GM12872 (cell line): ENCODE data around the gene EEF1AKMT3.

Experiments used
- TF ChIP-seq, protein P1 (sequence below): IDR thresholded peaks from 3 replicates; pipeline ENCODE4 v1.5.1; 2011; ENCODE audit warnings: low read depth, mild to moderate bottlenecking, low read length, moderate library complexity; ENCODE audit not compliant: insufficient read depth

Gene EEF1AKMT3

DNA sequence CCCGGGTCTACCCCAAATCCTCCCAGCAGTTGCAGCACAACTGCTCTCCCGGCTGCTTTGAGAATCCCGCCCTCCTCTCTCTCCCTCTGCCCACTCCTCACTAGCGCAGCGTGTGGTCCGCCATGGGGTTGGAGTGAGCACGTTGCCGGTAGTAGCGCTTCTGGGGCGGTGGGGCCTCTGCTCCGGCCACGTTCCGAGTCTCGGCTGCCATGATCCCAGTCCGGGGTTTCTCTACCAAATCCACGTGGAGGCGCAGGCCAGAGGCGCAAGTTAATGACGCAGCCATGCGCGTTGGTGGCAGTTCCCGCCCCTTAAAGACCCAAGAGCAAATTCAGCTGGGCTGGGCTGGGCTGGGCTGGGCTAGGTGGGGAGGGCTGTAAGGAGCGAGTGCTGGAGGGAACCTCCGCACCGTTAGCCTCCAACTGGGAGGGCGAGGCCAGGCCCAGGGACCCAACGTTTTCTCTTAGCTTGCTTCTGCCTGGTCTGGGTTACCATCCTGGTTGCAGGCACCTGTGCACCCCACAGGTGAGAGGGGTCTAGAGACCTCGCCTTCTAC, 463 bp upstream of the EEF1AKMT3 start, which contains the start of gene METTL1:
TSS of gene METTL1 (minus strand) at position 233 of the 556 bp plus-strand sequence. CDS start at position 211, 22 bp downstream.
- TF ChIP-seq, protein P1, sequence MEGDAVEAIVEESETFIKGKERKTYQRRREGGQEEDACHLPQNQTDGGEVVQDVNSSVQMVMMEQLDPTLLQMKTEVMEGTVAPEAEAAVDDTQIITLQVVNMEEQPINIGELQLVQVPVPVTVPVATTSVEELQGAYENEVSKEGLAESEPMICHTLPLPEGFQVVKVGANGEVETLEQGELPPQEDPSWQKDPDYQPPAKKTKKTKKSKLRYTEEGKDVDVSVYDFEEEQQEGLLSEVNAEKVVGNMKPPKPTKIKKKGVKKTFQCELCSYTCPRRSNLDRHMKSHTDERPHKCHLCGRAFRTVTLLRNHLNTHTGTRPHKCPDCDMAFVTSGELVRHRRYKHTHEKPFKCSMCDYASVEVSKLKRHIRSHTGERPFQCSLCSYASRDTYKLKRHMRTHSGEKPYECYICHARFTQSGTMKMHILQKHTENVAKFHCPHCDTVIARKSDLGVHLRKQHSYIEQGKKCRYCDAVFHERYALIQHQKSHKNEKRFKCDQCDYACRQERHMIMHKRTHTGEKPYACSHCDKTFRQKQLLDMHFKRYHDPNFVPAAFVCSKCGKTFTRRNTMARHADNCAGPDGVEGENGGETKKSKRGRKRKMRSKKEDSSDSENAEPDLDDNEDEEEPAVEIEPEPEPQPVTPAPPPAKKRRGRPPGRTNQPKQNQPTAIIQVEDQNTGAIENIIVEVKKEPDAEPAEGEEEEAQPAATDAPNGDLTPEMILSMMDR = no peak

DNA sequence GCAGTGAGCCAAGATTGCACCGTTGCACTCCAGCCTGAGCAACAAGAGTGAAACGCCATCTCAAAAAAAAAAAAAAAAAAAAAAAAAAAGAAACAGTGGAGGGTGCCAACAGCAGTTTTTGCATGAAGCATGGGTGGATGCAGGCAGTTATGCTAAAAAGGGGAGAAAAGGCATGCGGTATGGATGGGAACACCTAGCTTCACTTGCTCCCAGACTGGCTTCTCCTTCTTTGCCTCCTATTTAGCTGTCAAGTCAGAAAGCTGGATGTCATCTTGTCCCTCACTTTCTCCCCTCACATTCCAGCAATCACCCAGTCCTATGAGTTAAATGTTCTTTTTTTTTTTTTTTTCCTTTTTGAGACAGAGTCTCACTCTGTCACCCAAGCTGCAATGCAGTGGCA, 2.6 kb downstream of the EEF1AKMT3 start:
- TF ChIP-seq, protein P1 = no peak

GRCh38 chr12:57775563-57776246, 3.3 kb downstream of the EEF1AKMT3 start:
- TF ChIP-seq, protein P1 = peak; percentile 33; the same call in 1 of the 3 replicates

- TF ChIP-seq, protein P1 = no peak
Observed at GRCh38 chr12:57776247-57776587, 3.8 kb downstream of the EEF1AKMT3 start.

- TF ChIP-seq, protein P1 = no peak
Observed at GRCh38 chr12:57777367-57777766, 5.0 kb downstream of the EEF1AKMT3 start.

DNA sequence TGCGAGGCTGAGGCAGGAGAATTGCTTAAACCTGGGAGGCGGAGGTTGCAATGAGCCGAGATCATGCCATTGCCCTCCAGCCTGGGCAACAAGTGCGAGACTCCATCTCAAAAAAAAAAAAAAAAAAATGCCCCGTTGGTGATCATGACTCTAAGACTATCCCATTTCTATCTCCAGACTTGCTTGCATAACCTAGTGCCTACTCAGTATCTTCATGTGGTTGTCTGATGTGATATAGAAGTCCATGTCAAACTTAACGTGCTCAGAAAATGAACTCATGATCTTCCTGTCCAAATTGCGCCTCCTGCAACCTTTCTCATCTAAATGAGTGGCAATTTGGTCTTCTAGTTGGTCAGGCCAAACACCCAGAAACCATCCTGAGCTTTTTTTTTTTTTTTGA, 5.5 kb downstream of the EEF1AKMT3 start:
- TF ChIP-seq, protein P1 = no peak

DNA sequence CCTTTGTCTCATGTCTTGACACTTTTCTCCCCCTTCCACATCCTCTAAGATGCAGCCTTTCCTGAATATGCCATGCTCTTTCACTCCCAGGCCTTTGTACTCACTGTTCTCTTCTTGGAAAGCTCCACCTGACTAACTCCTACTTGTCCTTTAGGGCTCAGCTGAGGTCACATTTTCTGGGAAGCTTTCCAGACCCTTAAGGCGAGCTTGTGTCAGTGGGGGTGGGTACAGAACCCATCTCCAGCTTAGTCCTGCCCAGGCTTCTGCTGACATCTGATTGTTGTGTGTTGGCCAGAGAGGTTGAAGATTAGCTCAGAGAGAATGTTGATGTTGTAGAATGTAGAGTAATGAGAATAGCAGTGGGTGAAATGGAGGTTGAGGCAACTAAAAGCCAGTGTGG, 7.3 kb downstream of the EEF1AKMT3 start:
- TF ChIP-seq, protein P1 = no peak
